IPS-NIHi7 (cell line): Measurements from ENCODE around the gene CYP20A1.
"Not testable (repeated sequence)": the region's sequence is repeated elsewhere in the genome, so short reads cannot be mapped to it uniquely, and the experiment has no call there.

Source experiments
- DNase-seq: peaks from one replicate; pipeline ENCODE4 v3.0.0; 2012; ENCODE audit warnings: mixed read lengths; ENCODE audit errors: extremely low spot score

Gene CYP20A1, protein sequence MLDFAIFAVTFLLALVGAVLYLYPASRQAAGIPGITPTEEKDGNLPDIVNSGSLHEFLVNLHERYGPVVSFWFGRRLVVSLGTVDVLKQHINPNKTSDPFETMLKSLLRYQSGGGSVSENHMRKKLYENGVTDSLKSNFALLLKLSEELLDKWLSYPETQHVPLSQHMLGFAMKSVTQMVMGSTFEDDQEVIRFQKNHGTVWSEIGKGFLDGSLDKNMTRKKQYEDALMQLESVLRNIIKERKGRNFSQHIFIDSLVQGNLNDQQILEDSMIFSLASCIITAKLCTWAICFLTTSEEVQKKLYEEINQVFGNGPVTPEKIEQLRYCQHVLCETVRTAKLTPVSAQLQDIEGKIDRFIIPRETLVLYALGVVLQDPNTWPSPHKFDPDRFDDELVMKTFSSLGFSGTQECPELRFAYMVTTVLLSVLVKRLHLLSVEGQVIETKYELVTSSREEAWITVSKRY

DNA sequence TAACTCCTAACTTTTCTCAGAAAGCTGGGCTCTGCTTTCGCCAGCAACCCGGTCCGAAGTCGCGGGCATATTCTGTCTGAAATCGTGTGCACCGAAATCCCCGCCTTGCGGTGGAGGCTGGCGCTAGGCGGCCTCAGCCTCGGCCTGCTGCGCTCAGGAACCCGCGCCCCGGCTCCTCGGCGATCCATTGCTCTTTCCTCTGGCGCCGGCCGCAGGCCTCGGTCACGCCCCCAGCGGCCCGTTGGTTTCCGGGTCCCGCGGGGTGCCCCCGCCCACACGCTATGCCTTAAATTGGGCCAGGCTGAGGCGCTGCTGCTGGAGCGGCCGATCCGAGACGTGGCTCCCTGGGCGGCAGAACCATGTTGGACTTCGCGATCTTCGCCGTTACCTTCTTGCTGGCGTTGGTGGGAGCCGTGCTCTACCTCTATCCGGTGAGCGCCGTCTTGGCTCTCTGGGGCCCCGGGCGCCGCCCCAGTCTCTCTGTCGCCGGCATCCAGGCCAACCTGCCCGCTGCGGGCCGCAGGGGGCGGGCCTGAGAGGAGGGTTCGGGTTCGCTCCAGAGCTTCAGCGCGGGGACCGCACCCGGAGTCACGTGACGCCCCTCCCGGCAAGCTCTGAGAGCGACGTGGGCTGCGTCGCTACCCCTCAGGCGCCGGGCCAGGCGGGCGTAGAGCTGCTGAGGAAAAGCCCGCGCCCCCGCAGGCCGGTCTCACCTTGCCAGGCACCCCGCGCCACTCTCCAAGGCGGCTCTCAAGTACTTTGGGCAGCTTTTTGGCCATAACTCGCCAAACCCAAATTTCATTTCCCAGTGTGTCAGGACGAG, at the start of gene CYP20A1:
TSS of gene CYP20A1 (plus strand) at position 315 of the 823 bp plus-strand sequence. CDS start at position 360, 45 bp downstream.
- DNase-seq = peak; percentile 96

DNA sequence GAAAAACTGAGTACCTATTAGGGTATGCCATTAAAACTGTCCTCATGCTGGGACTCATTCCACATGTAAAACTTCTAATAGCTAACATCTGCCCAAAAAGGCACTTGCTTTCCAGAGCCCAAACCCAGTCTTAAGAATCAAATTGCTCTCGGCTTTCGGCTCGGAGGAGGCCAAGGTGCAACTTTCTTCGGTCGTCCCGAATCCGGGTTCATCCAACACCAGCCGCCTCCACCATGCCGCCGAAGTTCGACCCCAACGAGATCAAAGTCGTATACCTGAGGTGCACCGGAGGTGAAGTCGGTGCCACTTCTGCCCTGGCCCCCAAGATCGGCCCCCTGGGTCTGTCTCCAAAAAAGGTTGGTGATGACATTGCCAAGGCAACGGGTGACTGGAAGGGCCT, 48.3 kb upstream of the CYP20A1 start:
- DNase-seq = not testable (repeated sequence)

DNA sequence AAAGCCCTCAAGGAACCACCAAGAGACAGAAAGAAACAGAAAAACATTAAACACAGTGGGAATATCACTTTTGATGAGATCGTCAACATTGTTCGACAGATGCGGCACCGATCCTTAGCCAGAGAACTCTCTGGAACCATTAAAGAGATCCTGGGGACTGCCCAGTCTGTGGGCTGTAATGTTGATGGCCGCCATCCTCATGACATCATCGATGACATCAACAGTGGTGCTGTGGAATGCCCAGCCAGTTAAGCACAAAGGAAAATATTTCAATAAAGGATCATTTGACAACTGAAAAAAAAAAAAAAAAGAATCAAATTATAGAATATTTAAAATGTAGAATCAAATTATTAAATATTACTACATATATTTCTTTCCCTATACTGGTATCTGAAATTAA, 47.8 kb upstream of the CYP20A1 start:
- DNase-seq = not testable (repeated sequence)

DNA sequence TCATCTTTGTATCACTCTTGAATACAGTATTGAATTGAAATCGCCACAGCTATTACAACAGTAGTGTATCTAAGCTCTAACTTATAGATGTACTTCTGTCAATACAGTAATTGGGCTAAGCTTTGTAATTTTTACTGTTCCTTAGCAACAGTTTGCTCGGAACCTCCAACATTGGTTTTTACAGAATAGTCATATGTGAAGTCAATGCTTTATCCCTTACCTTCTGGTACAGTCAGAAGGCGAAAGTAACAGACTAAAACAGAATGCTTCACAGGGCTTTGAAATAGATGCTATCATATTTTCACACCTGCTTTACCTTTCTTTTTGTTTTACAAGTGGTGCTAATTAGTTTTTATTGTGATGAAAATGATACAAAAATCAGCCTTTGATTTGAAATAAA, 46.9 kb upstream of the CYP20A1 start:
- DNase-seq = no peak

DNA sequence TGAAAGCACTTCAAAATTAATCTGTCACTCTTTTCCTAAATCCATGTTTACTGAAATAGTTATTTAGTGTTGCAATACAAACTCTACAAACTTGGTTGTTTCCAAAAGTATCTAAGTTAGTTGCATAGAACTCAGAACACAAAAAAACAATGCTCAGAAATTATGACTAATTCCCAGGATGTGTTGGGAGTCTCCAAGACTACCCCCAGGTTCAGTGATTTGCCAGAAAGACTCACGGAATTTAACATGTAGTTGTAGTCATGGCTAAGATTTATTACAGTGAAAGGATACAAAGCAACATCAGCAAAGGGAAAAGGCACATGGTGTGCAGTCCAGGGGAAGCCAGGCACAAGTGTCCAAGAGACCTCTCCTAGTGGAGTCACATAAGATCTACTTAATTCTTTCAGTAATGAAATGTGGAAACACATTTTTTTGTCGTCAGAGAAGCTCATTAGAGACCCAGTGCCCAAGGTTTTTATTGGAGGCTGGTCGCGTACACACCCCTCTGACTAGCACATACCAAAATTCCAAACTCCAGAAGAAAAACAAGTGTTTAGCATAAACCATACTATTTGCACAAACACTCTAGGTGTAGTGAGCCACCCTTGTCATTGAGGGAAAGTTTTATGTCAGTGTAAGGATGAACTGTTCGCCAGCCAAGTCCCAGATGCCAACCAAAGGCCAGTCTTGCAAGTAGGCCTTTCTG, 43.3 kb upstream of the CYP20A1 start:
- DNase-seq = no peak

DNA sequence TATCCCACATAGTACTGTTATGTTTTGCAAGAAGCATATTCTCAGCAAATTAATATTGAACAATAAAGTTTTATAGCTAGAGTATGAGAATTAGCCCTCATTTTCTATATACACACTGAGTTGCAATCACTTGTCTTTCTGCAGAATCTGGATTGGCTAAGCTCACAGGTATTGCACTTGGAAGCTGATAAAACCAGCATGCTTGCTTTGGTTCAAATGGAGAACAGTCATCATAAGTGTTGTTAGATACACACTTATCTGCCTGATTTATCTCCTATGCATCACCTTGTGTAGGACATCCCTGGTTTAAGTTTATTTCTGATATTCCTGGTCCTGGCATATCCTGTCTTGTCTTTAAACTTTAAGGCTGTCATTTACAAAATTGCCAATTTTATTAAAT, 38.0 kb upstream of the CYP20A1 start:
- DNase-seq = no peak

DNA sequence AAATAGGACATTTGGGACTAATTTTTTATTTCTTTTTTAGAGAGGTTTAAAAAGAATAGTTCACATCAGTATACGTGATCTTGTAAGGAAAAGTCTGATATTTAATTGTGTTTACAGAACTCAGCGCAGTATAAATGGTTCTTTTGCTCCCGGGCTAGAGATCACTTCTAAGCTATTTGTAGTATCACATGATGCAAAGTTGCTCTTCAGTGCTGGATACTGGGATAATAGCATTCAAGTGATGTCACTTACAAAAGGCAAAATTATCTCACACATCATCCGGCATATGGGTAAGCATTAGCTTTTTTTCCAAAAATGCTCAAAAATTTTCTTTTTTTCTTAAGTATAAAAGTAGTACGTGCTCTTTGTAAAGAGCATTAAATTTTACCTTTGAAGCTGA, 37.4 kb upstream of the CYP20A1 start:
- DNase-seq = no peak

DNA sequence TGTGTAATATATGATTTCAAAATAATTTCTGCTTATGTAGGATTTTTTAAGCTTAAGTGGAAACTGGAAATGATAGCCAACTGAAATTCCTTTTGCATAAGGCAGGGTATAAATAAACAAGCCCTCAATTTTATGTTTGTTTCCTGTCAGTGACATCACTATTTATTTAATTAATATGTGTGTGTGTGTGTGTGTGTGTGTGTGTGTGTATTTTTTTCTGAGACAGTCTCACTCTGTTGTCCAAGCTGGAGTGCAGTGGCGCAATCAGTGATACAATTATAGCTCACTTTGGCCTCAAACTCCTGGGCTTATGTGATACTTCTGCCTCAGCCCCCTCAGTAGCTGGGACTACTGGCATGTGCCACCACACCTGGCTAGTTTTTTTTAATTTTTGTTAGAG, 29.3 kb upstream of the CYP20A1 start:
- DNase-seq = no peak

DNA sequence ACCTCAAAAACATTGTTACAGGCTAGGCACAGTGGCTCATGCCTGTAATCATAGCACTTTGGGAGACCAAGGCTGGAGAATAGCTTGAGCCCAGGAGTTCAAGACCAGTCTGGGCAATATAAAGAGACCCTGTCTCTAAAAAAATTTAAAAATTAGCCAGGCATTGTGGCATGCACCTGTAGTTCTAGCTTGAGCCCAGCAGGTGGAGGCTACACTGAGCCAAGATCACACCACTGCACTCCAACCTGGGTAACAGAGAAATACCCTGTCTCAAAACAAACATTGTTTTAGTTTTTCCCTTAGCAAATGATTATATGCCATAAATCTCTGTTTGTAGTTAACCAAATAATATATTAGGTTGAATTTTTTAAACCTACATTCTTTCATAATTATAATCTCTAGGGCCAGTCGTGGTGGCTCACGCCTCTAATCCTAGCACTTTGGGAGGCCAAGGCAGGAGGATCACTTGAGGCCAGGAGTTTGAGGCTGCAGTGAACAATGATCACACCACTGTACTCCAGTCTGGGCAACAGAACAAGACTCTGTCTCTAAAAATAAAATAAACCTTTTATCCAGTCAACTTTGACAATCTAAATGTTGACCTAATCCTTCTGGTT, 13.3 kb upstream of the CYP20A1 start:
- DNase-seq = no peak

DNA sequence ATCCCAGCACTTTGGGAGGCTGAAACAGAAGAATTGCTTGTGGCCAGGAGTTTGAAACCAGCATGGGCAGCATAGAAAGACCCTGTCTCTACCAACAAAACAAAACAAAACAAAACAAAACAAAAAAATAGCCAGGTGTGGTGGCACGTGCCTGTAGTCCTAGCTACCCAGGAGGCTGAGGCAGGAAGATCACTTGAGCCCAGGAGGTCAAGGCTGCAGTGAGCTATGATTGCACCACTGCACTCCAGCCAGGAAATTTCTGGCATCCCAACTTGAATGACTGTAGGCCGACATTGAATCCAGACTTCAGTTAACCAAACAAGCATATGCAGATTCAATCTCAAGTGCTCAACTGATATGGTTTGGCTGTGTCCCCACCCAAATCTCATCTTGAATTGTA, 9.1 kb upstream of the CYP20A1 start:
- DNase-seq = not testable (repeated sequence)

DNA sequence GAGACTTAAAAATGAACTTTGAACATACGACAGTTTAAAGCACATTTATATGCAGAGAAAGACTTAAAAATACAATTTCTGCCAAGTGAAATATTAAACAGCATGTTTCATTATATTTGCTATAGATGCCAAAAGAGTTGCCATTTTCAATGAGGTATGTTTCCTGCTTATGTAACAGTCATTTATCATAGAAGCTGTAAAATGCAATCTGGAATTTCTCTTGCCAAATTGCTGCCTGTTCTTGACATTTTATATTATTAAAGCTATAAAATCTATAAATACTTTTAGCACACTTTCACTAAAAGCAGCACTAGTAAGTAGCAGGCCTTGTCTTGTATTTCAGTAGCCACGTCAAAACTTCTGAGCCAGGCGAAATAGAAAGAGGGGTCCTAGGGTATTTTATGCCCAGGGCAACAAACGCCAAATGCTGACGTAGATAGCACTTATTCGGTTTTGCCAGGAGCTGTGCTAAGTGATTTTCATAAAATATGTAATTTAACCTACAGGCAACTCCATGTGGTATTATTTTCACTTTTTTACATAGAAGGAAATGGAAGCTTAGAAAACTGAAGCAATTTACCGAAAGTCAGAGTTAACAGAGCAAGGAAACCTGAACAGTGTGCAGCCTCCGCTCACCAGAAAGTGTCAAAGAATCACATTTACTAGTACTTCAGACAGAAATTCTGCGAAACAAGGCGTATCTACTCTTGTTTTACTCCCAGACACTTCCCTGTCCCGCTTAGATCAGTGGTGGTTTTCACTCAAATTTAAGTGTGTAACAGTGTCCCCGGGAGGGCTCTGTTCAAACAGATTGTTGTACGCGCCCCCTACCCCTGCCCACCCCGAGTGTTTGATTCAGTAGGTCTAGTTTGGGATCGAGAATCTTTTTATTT, 1.2 kb upstream of the CYP20A1 start:
- no peak for DNase-seq

DNA sequence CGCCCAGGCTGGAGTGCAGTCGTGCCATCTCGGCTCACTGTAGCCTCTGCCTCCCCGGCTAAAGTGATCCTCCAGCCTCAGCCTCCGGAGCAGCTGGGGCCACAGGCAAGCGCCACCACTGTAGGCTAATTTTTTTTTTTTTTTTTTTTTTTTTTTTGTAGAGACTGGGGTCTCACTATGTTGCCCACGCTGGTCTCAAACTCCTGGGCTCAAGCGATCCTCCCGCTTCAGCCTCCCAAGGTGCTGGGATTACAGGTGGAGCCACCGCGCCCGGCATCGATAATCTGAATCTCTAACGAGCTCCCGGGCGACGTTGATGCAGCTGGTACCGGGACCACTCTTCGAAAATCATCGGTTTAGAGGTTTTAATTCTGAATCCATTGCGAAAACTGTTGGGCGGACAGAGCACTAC, 520 bp upstream of the CYP20A1 start:
- no peak for DNase-seq

DNA sequence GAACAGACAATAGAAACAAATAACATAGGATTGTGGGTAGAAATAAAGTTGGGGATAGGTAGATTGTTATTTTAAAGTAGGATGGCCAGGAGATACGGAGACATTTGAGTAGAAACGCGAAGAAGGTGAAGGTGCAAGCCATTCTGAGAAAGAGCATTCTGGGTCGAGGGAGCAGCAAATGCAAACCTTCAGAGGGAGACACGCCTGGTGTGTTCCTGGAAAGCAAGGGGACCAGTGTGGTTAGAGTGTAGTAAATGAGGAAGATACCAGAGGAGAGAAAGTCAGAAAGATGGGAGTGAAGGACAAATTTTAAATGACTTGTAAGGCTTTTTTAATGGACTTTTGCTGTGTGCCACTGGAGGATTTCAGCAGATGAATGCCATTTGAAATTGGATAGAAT, 1.7 kb downstream of the CYP20A1 start:
- DNase-seq = no peak

DNA sequence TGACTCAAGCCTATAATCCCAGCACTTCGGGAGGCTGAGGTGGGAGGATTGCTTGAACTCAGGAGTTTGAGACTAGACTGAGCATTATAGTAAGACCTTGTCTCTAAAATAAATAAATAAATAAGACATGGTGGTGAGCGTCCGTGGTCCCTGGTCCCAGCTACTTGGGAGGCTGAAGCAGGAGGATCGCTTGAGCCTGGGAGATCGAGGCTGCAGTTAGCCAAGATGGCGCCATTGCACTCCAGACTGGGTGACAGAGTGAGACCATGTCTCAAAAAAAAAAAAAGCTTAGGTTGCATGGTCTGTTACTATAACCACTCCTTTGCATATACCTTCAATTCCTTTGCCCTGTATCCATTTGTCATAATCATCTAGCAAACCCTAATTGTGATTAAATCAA, 3.7 kb downstream of the CYP20A1 start:
- DNase-seq = no peak

DNA sequence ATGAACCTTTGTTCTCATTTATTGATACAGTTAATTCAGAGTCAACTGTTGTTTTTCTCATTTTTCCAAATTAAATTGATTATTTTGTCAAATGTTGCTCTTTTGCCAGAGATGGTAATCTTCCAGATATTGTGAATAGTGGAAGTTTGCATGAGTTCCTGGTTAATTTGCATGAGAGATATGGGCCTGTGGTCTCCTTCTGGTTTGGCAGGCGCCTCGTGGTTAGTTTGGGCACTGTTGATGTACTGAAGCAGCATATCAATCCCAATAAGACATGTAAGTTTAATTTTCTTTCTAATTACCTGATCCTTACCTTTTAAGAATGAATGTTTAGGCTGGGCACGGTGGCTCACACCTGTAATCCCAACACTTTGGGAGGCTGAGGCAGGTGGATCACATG, 7.8 kb downstream of the CYP20A1 start:
- DNase-seq = no peak

DNA sequence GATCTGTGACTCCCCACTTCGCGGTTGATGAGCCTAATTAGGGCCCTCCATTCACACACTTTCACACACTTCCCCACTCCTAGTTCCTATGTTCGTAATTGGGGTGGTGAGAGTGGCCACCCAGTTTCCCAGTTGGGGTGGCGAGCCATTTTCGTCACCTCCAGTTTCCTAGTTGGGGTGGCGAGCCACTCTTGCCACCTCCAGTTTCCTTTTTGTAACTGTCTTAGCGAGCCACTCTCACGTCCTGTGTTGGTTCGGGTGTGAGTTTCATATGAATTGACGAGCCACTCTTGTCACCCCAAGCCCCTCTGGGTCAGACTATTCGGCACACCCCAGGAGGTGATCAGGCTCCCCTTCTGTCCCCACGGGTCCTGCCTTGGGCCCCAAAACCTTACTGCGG, 14.0 kb downstream of the CYP20A1 start:
- no peak for DNase-seq

DNA sequence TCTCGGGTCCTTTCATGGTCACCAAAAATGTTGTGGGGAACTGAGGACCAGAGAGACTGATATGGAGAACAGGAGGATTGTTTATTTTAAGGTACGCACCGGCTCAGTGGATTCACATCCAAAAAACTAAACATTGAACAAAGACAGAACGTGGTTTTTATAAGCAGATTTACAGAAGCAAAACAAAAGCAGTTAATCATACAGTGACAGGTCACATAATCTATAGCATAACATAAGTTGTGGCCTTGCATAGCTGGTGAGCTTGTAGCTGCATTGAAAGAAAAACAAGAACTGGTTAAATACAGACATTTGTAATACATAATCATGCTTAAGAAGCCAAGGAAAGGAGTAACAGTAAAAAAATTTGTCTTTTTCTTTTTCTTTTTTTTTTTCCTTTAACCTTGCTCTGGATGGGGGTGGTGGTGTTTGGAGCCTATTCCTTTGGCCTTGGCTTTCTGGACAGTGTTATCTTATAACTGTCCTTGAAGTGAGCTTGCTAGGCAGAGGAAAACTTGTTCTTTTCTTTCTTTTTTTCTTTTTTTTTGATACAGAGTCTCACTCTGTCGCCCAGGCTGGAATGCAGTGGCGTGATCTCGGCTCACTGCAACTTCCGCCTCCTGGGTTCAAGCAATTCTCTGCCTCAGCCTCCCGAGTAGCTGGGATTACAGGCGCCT, 14.7 kb downstream of the CYP20A1 start:
- DNase-seq = not testable (repeated sequence)

DNA sequence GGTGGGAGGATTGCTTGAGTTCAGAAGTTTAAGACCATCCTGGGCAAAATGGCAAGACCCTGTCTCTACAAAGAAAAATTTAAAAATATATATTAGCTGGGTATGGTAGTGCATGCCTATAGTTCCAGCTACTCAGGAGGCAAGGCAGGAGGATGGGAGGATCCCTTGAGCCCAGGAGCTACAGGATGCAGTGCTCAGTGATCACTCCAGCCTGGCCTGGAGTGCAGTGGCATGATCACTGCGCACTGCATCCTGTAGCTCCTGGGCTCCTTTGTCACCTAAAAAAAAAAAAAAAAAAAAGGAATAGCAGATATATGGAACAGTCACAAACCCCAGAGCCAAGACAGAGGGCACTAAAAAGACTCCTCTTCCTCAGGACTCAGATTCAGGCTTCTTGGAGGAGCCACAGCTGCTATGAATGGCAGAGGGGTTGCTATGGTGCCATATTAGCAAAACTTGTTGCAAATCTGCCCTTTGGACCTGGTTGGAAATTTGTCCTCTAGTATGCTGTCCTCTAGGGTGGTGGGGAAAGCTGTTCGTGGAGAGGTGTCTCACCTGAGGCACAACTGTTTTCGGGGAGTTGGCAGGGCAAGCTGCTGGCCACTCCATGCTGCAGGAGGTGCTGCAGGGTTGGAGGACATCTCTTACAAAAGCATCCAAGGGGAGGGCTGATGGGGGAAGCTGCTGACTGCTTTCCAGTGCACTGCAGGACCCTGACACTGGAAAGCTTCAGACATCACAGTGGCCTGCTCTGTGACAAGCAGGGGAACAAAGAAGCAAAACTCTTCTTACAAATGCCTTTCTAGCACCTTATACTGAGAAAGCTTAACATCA, 22.7 kb downstream of the CYP20A1 start:
- DNase-seq = peak; percentile 24

DNA sequence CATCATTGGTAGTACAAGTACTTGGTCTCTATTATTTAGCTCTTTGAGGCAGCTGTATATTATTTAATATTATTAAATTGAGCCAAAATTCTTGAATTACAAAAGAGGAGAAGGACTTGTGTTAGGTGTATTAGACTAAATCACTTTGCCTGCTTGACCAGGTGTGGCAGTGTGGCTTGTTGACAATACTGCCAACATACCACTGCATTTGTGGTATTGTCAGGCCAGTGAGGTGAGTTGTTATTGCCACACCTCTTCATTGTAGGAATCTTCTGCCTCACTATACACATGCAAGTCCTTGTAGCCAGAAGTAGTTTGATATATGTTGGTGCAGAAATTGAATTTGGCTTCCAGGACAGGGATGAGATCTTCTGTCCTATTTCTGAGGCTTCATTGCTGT, 40.5 kb downstream of the CYP20A1 start:
- DNase-seq = no peak
